A549 (cell line): ENCODE measurements around the gene GRIN3A. TPM values are rescaled to one million over a fixed set of nuclear protein-coding genes. Genes with fewer than 3 reads are reported as not detected.

Experiments
- ATAC-seq, 2 experiments: fragments of 200-7000 bp in 1 of 2; fragments of >200 bp in 1 of 2; cut with Nextera tagmentation in 1 of 2; cut with Tn5 transposase in 1 of 2; 3 replicates each; pipeline versions ENCODE4 v1.8.0 to v1.9.1; 2018 to 2020; ENCODE audit warnings: mild to moderate bottlenecking in 1 of 2, moderate library complexity in 1 of 2
- CTCF ChIA-PET: fragments of 300-600 bp; sonication (Branson Sonifier 250); formaldehyde crosslinking; extraction: SDS; loops from one replicate; lab custom pipeline; 2021; ENCODE audit warnings: antibody characterized with exemption, inconsistent platforms; lab: Yijun Ruan, JAX
- POLR2A ChIA-PET: fragments of 350-600 bp; formaldehyde crosslinking; extraction: SDS; loops from one replicate; lab custom pipeline; 2021; ENCODE audit warnings: antibody characterized with exemption, inconsistent platforms; lab: Yijun Ruan, JAX
- DNase-seq, 2 experiments: peaks; one replicate each; pipeline versions ENCODE4 v3.0.0 to v3.0.0-alpha.2; 2011 to 2016; ENCODE audit warnings: low read depth in 1 of 2, low spot score in 1 of 2
- FAIRE-seq: peaks from 2 replicates; lab custom pipeline; 2011; peaks lifted over from hg19 to GRCh38; lab: Jason Lieb, UNC
- H3K27ac ChIP-seq, 2 experiments: fragments of >200 bp; sonication (Bioruptor Twin); formaldehyde crosslinking; 3 replicates each; pipeline ENCODE4 v1.5.1; 2016 to 2017
- H3K4me1 ChIP-seq: fragments of >200 bp; sonication (Bioruptor Twin); formaldehyde crosslinking; 3 replicates; pipeline ENCODE4 v1.6.1; 2016
- H3K4me2 ChIP-seq: fragments of >200 bp; sonication (Bioruptor Twin); formaldehyde crosslinking; 3 replicates; pipeline ENCODE4 v1.6.1; 2016
- H3K4me3 ChIP-seq: fragments of >200 bp; sonication (Bioruptor Twin); formaldehyde crosslinking; 3 replicates; pipeline ENCODE4 v1.5.1; 2016
- H3K9me3 ChIP-seq: fragments of >200 bp; sonication (Bioruptor Twin); formaldehyde crosslinking; 3 replicates; pipeline ENCODE4 v1.6.1; 2016
- ATOH8 ChIP-seq: fragments of 250-450 bp; sonication (Bioruptor Pico); IDR thresholded peaks from 2 replicates; pipeline ENCODE4 v1.5.0; 2020; ENCODE audit warnings: low read depth, mild to moderate bottlenecking, moderate library complexity
- BCL3 ChIP-seq: fragments of >200 bp; sonication (Bioruptor Twin); formaldehyde crosslinking; IDR thresholded peaks from 3 replicates; pipeline ENCODE4 v1.6.1; 2016
- CBX8 ChIP-seq: fragments of 200-600 bp; sonication (generic); IDR thresholded peaks from 2 replicates; pipeline ENCODE4 v1.6.1; 2016
- CHD4 ChIP-seq: fragments of 200-600 bp; sonication (generic); IDR thresholded peaks from 2 replicates; pipeline ENCODE4 v1.6.1; 2016; ENCODE audit warnings: antibody characterized with exemption, mild to moderate bottlenecking, borderline replicate concordance
- E2F6 ChIP-seq: IDR thresholded peaks from 2 replicates; pipeline ENCODE4 v1.6.1; 2012; ENCODE audit warnings: low read depth, borderline replicate concordance
- EHF ChIP-seq: fragments of 250-450 bp; sonication (Bioruptor Pico); IDR thresholded peaks from 2 replicates; pipeline ENCODE4 v1.5.0; 2020; ENCODE audit warnings: mild to moderate bottlenecking
- EHMT2 ChIP-seq: fragments of 200-600 bp; sonication (generic); IDR thresholded peaks from 2 replicates; pipeline ENCODE4 v1.6.1; 2016; ENCODE audit warnings: antibody characterized with exemption, low read depth, mild to moderate bottlenecking, moderate library complexity
- ELK1 ChIP-seq: fragments of 150-350 bp; IDR thresholded peaks from 2 replicates; pipeline ENCODE4 v1.6.1; 2014; ENCODE audit warnings: low read depth, mild to moderate bottlenecking, low read length
- EP300 ChIP-seq, 2 experiments: fragments of >200 bp; sonication (Bioruptor Twin); formaldehyde crosslinking; IDR thresholded peaks; 2 replicates in 1 of 2; 3 replicates in 1 of 2; pipeline ENCODE4 v1.6.1; 2016 to 2017
- ESRRA ChIP-seq: fragments of 150-350 bp; IDR thresholded peaks from 2 replicates; pipeline ENCODE4 v1.6.1; 2014; ENCODE audit warnings: mild to moderate bottlenecking, low read length, borderline replicate concordance
- FOSL2 ChIP-seq, 2 experiments: fragments of 450-650 bp in 1 of 2; fragments of >200 bp in 1 of 2; sonication (Bioruptor Twin) in 1 of 2; formaldehyde crosslinking; IDR thresholded peaks; 2 replicates each; pipeline versions ENCODE4 v1.5.0 to v1.6.1; 2016 to 2020; ENCODE audit warnings: mild to moderate bottlenecking in 1 of 2, moderate library complexity in 1 of 2
- GATA3 ChIP-seq: IDR thresholded peaks from 2 replicates; pipeline ENCODE4 v1.6.1; 2012; ENCODE audit warnings: borderline replicate concordance
- HEYL ChIP-seq: fragments of 250-450 bp; sonication (Bioruptor Pico); IDR thresholded peaks from 2 replicates; pipeline ENCODE4 v1.8.0; 2021; ENCODE audit warnings: mild to moderate bottlenecking, moderate library complexity
- HOXA7 ChIP-seq: fragments of 250-450 bp; sonication (Bioruptor Pico); IDR thresholded peaks from 2 replicates; pipeline ENCODE4 v1.5.0; 2020; ENCODE audit warnings: mild to moderate bottlenecking, moderate library complexity
- JUN ChIP-seq, 2 experiments: fragments of >200 bp; sonication (Bioruptor Twin); formaldehyde crosslinking; IDR thresholded peaks; 2 replicates in 1 of 2; 3 replicates in 1 of 2; pipeline ENCODE4 v1.6.1; 2016 to 2017
- JUNB ChIP-seq: fragments of >200 bp; sonication (Bioruptor Twin); formaldehyde crosslinking; IDR thresholded peaks from 2 replicates; pipeline ENCODE4 v1.6.1; 2016
- KDM5A ChIP-seq: fragments of 200-600 bp; sonication (generic); IDR thresholded peaks from 2 replicates; pipeline ENCODE4 v1.6.1; 2016; ENCODE audit warnings: antibody characterized with exemption, mild to moderate bottlenecking
- MYC ChIP-seq: IDR thresholded peaks from 2 replicates; pipeline ENCODE4 v1.6.1; 2012; ENCODE audit warnings: mild to moderate bottlenecking, inconsistent platforms, low read length, improper control_type of control experiment, borderline replicate concordance
- NFE2L2 ChIP-seq: fragments of 150-350 bp; conservative IDR thresholded peaks from 2 replicates; pipeline ENCODE4 v1.6.1; 2014; ENCODE audit warnings: low read length
- NPAS2 ChIP-seq: fragments of 250-450 bp; sonication (Bioruptor Pico); IDR thresholded peaks from 2 replicates; pipeline ENCODE4 v1.8.0; 2022; ENCODE audit warnings: mild to moderate bottlenecking, moderate library complexity, borderline replicate concordance
- NR3C1 ChIP-seq: fragments of >200 bp; sonication (Bioruptor Twin); formaldehyde crosslinking; IDR thresholded peaks from 3 replicates; pipeline ENCODE4 v1.6.1; 2017
- RCOR1 ChIP-seq: fragments of 150-350 bp; IDR thresholded peaks from 2 replicates; pipeline ENCODE4 v1.6.1; 2014; ENCODE audit warnings: antibody characterized with exemption, low read length, low read depth
- RNF2 ChIP-seq: fragments of 200-600 bp; sonication (generic); IDR thresholded peaks from 2 replicates; pipeline ENCODE4 v1.6.1; 2016; ENCODE audit warnings: low read depth, mild to moderate bottlenecking, antibody characterized with exemption, moderate library complexity, borderline replicate concordance
- TP53 ChIP-seq: fragments of 250-450 bp; sonication (Bioruptor Pico); IDR thresholded peaks from 2 replicates; pipeline ENCODE4 v1.5.0; 2021; ENCODE audit warnings: mild to moderate bottlenecking, moderate library complexity
- USF2 ChIP-seq: fragments of 450-650 bp; IDR thresholded peaks from 2 replicates; pipeline ENCODE4 v1.6.1; 2014; ENCODE audit warnings: antibody characterized with exemption
- ZFP36 ChIP-seq: fragments of 450-650 bp; IDR thresholded peaks from 2 replicates; pipeline ENCODE4 v1.6.1; 2014; ENCODE audit warnings: borderline replicate concordance; ENCODE audit not compliant: partially characterized antibody
- ZSCAN20 ChIP-seq: fragments of 250-450 bp; sonication (Bioruptor Pico); IDR thresholded peaks from 2 replicates; pipeline ENCODE4 v1.8.0; 2022; ENCODE audit warnings: mild to moderate bottlenecking, moderate library complexity
- WGBS: methylation state at CpG from one replicate; pipeline ENCODE4 v1.1.6; 2017; ENCODE audit errors: missing lambda C conversion rate; 5-methylcytosine and 5-hydroxymethylcytosine counted together
- polyA plus RNA-seq, 4 experiments: library from polyadenylated mRNA; depleted of rRNA in 3 of 4; stranded (reverse); fragments of >200 nt; fragmentation: RNase III in 1 of 4; extraction: RNeasy Plus Mini Kit Qiagen cat#74134 plus additional on column Dnase treatment in 1 of 4; gene quantifications; 2 replicates in 3 of 4; 3 replicates in 1 of 4; pipeline ENCODE4 v1.2.3, GENCODE V29; 2011 to 2017

The GRIN3A gene
- polyA plus RNA-seq, 2 of the 4 experiments (the other 2 are of a cell fraction), result not detected

GRCh38 chr9:101683236-101683635 lies 55.2 kb downstream of the GRIN3A start:
- H3K4me2 ChIP-seq, result no peak overlapping the region
- no peak overlapping the region for H3K4me3 ChIP-seq
- POLR2A ChIA-PET, result no interaction called here
- H3K27ac ChIP-seq, result no peak overlapping the region
- TF ChIP-seq JUN (IDR thresholded peaks at IDR 0.05) (no peak), ATOH8 (no peak), ESRRA (no peak), EP300 (IDR thresholded peaks at IDR 0.05) (no peak), EHMT2 (no peak), GATA3 (no peak), ELK1 (no peak), HEYL (no peak), KDM5A (no peak), EHF (no peak), HOXA7 (CRISPR knock-in tag) (no peak), JUNB (no peak), FOSL2 (IDR thresholded peaks at IDR 0.05) (no peak), FOSL2 (CRISPR knock-in tag; IDR thresholded peaks at IDR 0.05) (no peak), NPAS2 (CRISPR knock-in tag) (no peak), NFE2L2 (no peak), USF2 (no peak), MYC (no peak)
- TF ChIP-seq, all 56 proteins: peak for 0
- ATAC-seq (no peak), FAIRE-seq (no peak), DNase-seq (no peak)
- H3K9me3 ChIP-seq, result no peaks in the 10 kb centered on the region
- CTCF ChIA-PET, result no interaction called here
- no peaks in the 10 kb centered on the region for H3K4me1 ChIP-seq
- WGBS, result 59% methylated on average over 2 of the region's 2 CpGs

- TF ChIP-seq CHD4, result no peak
- no peak for TF ChIP-seq BCL3
- TF ChIP-seq RCOR1, result no peak
- TF ChIP-seq NFE2L2, result no peak
- TF ChIP-seq CBX8, result no peak
- no peak for TF ChIP-seq ZSCAN20
- no peak for TF ChIP-seq NR3C1
- TF ChIP-seq ZFP36, result no peak
- TF ChIP-seq TP53 (CRISPR knock-in tag), result no peak
- no peak for TF ChIP-seq ELK1
- no peak for TF ChIP-seq E2F6
- TF ChIP-seq RNF2, result no peak
- Histone ChIP-seq H3K4me1 (no peaks in the 10 kb centered on the region), H3K4me3 (no peak overlapping the region), H3K27ac (no peak overlapping the region), H3K9me3 (no peaks in the 10 kb centered on the region), H3K4me2 (no peak overlapping the region)
- ATAC-seq, result no peak
- ChIA-PET CTCF (no interaction called here), POLR2A (no interaction called here)
- DNase-seq, result no peak
- no peak for FAIRE-seq
These were observed 60.6 kb downstream of the GRIN3A start for GRCh38 chr9:101677861-101678260.
